PC-9 (cell line): ENCODE data around the gene PRR27. TPM values are rescaled to one million over a fixed set of nuclear protein-coding genes. Genes with fewer than 3 reads are reported as not detected.

Source experiments
- BruUV-seq: library from RNA; stranded (reverse); fragments of 400-500 nt; replicated peaks from 2 replicates; lab custom pipeline; 2021; lab: Mats Ljungman, UMichigan
- CTCF ChIA-PET: fragments of 300-600 bp; sonication (Branson Sonifier 250); formaldehyde crosslinking; loops from one replicate; lab custom pipeline; 2022; ENCODE audit warnings: antibody characterized with exemption; lab: Charles Lee
- POLR2A ChIA-PET: fragments of 300-600 bp; sonication (Branson Sonifier 250); formaldehyde crosslinking; loops from one replicate; lab custom pipeline; 2022; ENCODE audit warnings: antibody characterized with exemption; ENCODE audit not compliant: unreplicated experiment; lab: Charles Lee
- DNase-seq, 2 experiments: peaks; one replicate each; pipeline versions ENCODE4 v3.0.0 to v3.0.0-alpha.2; 2015 to 2022; ENCODE audit warnings: mixed read lengths in 1 of 2
- H2AFZ ChIP-seq: fragments of 200-600 bp; sonication (generic); 2 replicates; pipeline ENCODE4 v1.8.1; 2017; ENCODE audit warnings: antibody characterized with exemption
- H3F3A ChIP-seq: fragments of 200-600 bp; sonication (generic); 2 replicates; pipeline ENCODE4 v1.8.1; 2017; ENCODE audit warnings: antibody characterized with exemption, mild to moderate bottlenecking, low read depth; ENCODE audit not compliant: insufficient read depth
- H3K27ac ChIP-seq: fragments of 200-600 bp; sonication (generic); 2 replicates; pipeline ENCODE4 v1.6.1; 2016; ENCODE audit warnings: mixed run types
- H3K27me3 ChIP-seq: fragments of 200-600 bp; sonication (generic); 2 replicates; pipeline ENCODE4 v1.6.1; 2016; ENCODE audit warnings: low read depth, mixed run types; ENCODE audit not compliant: insufficient read depth
- H3K36me3 ChIP-seq: fragments of 200-600 bp; sonication (generic); 2 replicates; pipeline ENCODE4 v1.6.1; 2016; ENCODE audit warnings: low read depth, mixed run types
- H3K4me1 ChIP-seq: fragments of 200-600 bp; sonication (generic); replicated peaks from 2 replicates; pipeline ENCODE4 v1.6.1; 2016; ENCODE audit warnings: mixed run types; ENCODE audit not compliant: insufficient read depth
- H3K4me2 ChIP-seq: fragments of 200-600 bp; sonication (generic); 2 replicates; pipeline ENCODE4 v1.6.1; 2017; ENCODE audit warnings: mixed run types
- H3K4me3 ChIP-seq: fragments of 200-600 bp; sonication (generic); 2 replicates; pipeline ENCODE4 v1.6.1; 2016; ENCODE audit warnings: mixed run types
- H3K79me2 ChIP-seq: fragments of 200-600 bp; sonication (generic); 2 replicates; pipeline ENCODE4 v1.6.1; 2017; ENCODE audit warnings: low read depth, mixed run types
- H3K9me2 ChIP-seq: fragments of 200-600 bp; sonication (generic); 2 replicates; pipeline ENCODE4 v1.8.1; 2017; ENCODE audit warnings: mild to moderate bottlenecking; ENCODE audit not compliant: insufficient read depth
- H3K9me3 ChIP-seq: fragments of 200-600 bp; sonication (generic); 2 replicates; pipeline ENCODE4 v1.8.1; 2016; ENCODE audit warnings: low read depth; ENCODE audit not compliant: insufficient read depth
- H4K20me1 ChIP-seq: fragments of 200-600 bp; sonication (generic); 2 replicates; pipeline ENCODE4 v1.8.1; 2017; ENCODE audit not compliant: insufficient read depth
- EZH2 ChIP-seq: fragments of 200-600 bp; sonication (generic); IDR thresholded peaks from 2 replicates; pipeline ENCODE4 v1.8.0; 2017; ENCODE audit warnings: antibody characterized with exemption, low read depth
- intact Hi-C: fragments of 100-400 bp; cut with micrococcal nuclease; formaldehyde crosslinking; loops from one replicate; pipeline ENCODE4 v1.10.0; 2022; ENCODE audit not compliant: unreplicated experiment
- total RNA-seq: library from RNA; stranded (reverse); gene quantifications from 2 replicates; pipeline ENCODE4 v1.2.3, GENCODE V29; 2021
- TF ChIP-seq, protein P1 (sequence below): fragments of 200-600 bp; sonication (generic); conservative IDR thresholded peaks from 2 replicates; pipeline ENCODE4 v1.6.1; 2017; ENCODE audit warnings: mixed run types, antibody characterized with exemption, mild to moderate bottlenecking, moderate library complexity

PRR27 gene
- total RNA-seq, 1 experiment from 2014 or later: not detected

DNA sequence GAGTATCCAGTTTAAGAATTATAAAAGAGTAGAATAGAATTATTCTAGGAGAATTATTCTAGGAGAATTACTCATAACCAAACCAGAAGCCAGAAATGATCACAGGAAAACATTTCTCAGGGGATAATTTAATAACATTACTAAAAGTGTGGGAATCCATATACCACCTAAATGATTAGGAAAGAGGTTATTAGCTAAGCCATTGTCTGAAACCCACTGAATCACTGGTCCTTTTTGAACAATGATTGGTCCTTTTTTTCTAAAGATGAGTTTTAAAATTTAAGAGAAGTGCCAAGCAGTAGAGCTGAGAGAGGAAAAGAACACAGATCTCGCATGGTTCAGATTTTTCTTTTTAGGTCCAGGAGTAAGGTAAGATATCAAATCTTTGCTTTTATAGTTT lies 41.4 kb downstream of the PRR27 start, which contains the start of gene ODAM:
Gene ODAM, plus strand, starts transcription at position 301 of the 400 bp plus-strand sequence. CDS start 819 bp downstream, outside the sequence.
- Histone ChIP-seq H2AFZ (no peak within 1 kb of the TSS), H3F3A (no peaks in the 10 kb centered on the region), H3K4me2 (no peak within 1 kb of the TSS), H3K4me3 (no peak within 1 kb of the TSS), H3K4me1 (no peaks in the 10 kb centered on the region), H3K79me2 (no peaks in the 10 kb centered on the region), H3K9me2 (no peaks in the 10 kb centered on the region), H3K9me3 (no peaks in the 10 kb centered on the region), H3K36me3 (no peaks in the 10 kb centered on the region), H4K20me1 (no peaks in the 10 kb centered on the region), H3K27ac (no peak within 1 kb of the TSS), H3K27me3 (no peaks in the 10 kb centered on the region)
- intact Hi-C loops: no loop called here
- ChIA-PET POLR2A (no interaction called here), CTCF (no interaction called here)
- no TSS peak for BruUV-seq
- no peak for DNase-seq
- TF ChIP-seq, protein P1, sequence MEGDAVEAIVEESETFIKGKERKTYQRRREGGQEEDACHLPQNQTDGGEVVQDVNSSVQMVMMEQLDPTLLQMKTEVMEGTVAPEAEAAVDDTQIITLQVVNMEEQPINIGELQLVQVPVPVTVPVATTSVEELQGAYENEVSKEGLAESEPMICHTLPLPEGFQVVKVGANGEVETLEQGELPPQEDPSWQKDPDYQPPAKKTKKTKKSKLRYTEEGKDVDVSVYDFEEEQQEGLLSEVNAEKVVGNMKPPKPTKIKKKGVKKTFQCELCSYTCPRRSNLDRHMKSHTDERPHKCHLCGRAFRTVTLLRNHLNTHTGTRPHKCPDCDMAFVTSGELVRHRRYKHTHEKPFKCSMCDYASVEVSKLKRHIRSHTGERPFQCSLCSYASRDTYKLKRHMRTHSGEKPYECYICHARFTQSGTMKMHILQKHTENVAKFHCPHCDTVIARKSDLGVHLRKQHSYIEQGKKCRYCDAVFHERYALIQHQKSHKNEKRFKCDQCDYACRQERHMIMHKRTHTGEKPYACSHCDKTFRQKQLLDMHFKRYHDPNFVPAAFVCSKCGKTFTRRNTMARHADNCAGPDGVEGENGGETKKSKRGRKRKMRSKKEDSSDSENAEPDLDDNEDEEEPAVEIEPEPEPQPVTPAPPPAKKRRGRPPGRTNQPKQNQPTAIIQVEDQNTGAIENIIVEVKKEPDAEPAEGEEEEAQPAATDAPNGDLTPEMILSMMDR: no peak
- TF ChIP-seq EZH2: no peak

DNA sequence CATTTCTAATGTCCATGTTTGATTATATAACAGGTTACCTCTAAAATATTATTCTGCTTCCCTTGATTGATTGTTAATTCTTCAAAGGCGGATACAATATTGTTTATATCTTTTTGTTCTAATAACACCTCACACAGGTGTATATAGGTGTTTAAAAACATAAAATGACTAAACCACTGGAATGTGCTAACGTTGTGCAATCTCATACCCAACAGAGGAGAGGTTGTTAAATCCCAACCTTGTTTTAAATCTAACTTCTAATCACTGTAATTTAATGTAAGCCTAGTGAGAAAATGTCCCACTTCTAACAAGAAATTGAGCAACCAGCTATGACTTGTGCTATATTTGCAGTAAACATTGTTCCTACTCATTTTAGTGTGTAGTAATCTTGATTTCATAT lies 42.8 kb downstream of the PRR27 start:
- intact Hi-C loops: no loop called here
- H4K20me1 ChIP-seq: no peaks in the 10 kb centered on the region
- no peaks in the 10 kb centered on the region for H3K9me2 ChIP-seq
- no peaks in the 10 kb centered on the region for H3K27me3 ChIP-seq
- no peaks in the 10 kb centered on the region for H3K4me1 ChIP-seq
- no peak overlapping the region for H3K4me3 ChIP-seq
- BruUV-seq: no TSS peak
- H3K36me3 ChIP-seq: no peaks in the 10 kb centered on the region
- H3K27ac ChIP-seq: no peak overlapping the region
- no peak overlapping the region for H3K4me2 ChIP-seq
- ChIA-PET POLR2A (no interaction called here), CTCF (interaction anchor here (0.6 kb wide), 1 partner anchor 669 kb away, joined by 3 read pairs; no protein-coding TSS in a partner anchor)
- no peaks in the 10 kb centered on the region for H3K79me2 ChIP-seq
- TF ChIP-seq, protein P1: no peak
- no peak for TF ChIP-seq EZH2
- DNase-seq: peak in 1 of 2 experiments; percentile 37
- H3F3A ChIP-seq: no peaks in the 10 kb centered on the region
- no peaks in the 10 kb centered on the region for H3K9me3 ChIP-seq
- H2AFZ ChIP-seq: no peak overlapping the region

DNA sequence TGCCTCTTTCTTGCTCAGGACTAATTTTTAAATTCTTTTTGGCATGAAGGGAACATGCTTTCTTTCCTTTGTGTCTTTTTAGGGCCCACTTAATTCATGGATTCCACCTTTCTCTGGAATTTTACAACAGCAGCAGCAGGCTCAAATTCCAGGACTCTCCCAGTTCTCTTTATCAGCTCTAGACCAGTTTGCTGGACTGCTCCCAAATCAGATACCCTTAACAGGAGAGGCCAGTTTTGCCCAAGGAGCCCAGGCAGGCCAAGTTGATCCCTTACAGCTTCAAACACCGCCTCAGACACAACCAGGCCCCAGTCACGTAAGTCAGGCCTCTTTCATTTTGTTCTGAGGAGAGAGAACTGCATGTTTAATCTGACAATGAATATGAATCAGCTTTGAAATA lies 43.8 kb downstream of the PRR27 start:
- no peaks in the 10 kb centered on the region for H3K79me2 ChIP-seq
- H3K36me3 ChIP-seq: no peaks in the 10 kb centered on the region
- intact Hi-C loops: no loop called here
- no peak overlapping the region for H3K4me3 ChIP-seq
- POLR2A ChIA-PET: interaction anchor here (0.7 kb wide), 1 partner anchor 376 kb away, joined by 4 read pairs; no protein-coding TSS in a partner anchor
- no peaks in the 10 kb centered on the region for H4K20me1 ChIP-seq
- no peak overlapping the region for H2AFZ ChIP-seq
- H3K4me2 ChIP-seq: no peak overlapping the region
- H3K4me1 ChIP-seq: no peaks in the 10 kb centered on the region
- peak in 1 of 2 experiments; percentile 63 for DNase-seq
- no TSS peak for BruUV-seq
- H3K9me2 ChIP-seq: no peaks in the 10 kb centered on the region
- TF ChIP-seq, protein P1: no peak
- TF ChIP-seq EZH2: no peak
- H3K27me3 ChIP-seq: no peaks in the 10 kb centered on the region
- no peak overlapping the region for H3K27ac ChIP-seq
- H3F3A ChIP-seq: no peaks in the 10 kb centered on the region
- no peaks in the 10 kb centered on the region for H3K9me3 ChIP-seq
- CTCF ChIA-PET: interaction anchor here (0.7 kb wide), 1 partner anchor 725 kb away, joined by 3 read pairs; no protein-coding TSS in a partner anchor
